Fibroblast of peridontal ligament (primary cell): Measurements from ENCODE around the gene ZSCAN30.

Experiments
- DNase-seq: peaks from one replicate; pipeline ENCODE4 v3.0.0-alpha.2; 2010; ENCODE audit errors: extremely low read depth

The ZSCAN30 gene

GRCh38 chr18:35278969-35279368 lies 11.1 kb downstream of the ZSCAN30 start:
- DNase-seq, result no peak

DNA sequence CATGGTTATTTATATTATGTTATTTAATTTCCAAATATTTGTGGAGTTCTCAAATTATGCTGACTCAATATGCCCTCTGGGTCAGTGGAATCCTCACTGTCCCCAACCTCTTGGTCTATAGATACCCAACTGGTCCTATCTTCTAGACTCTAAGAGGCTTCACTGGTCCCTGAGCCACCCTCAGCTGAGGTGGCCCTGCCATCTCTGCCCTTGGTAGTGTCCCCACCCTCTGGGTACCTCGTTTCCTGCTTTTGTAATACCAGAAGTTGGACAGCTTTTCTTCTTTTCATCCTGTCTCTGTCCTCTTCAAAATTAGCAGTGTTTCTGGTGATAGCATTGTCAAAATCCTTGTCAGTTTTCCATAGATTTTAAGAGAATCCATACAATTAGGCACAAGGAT lies 11.9 kb downstream of the ZSCAN30 start:
- no peak for DNase-seq

GRCh38 chr18:35277633-35278032 lies 12.4 kb downstream of the ZSCAN30 start:
- no peak for DNase-seq

DNA sequence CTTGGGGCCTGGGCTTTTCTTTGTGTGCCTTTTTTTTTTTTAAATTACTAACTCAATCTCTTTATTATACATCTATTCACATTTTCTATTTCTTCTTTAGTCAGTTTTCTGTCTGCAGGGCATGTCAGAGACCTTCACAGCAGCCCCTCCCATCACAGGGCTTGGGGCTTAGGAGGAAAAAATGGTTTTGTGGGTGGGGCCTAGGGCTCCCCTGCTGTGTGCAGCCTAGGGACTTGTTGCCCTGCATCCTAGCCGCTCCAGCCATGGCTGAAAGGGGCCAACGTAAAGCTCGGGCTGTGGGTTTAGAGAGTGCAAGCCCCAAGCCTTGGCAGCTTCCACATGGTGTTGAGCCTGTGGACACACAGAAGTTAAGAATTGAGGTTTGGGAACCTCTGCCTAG lies 13.8 kb downstream of the ZSCAN30 start:
- DNase-seq, result no peak

GRCh38 chr18:35271656-35272055 lies 18.4 kb downstream of the ZSCAN30 start:
- no peak for DNase-seq

- DNase-seq, result no peak
Measured at GRCh38 chr18:35268821-35269220, 21.2 kb downstream of the ZSCAN30 start.

DNA sequence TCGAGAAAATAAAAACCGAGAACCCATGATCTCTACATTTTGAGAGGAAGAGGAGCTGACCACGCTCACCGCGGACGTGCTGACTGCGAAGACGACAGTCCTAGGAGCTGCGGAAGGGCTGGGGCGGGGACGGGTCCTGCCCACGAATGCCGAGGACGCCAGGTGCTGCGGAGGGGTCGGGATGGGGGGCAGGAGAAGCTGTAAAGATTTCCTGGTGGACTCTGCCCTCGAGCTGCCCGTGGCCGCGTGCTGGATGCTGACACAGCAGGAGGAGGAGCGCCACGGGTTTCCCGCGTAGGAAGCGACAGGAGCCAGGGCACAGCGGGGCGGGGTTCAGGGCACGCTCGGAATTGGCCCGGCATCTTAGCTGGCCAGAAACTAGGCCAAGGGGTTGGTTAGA lies 22.2 kb downstream of the ZSCAN30 start:
- DNase-seq, result no peak

- peak; percentile 4 for DNase-seq
Measured at GRCh38 chr18:35267161-35267651, 22.8 kb downstream of the ZSCAN30 start.

DNA sequence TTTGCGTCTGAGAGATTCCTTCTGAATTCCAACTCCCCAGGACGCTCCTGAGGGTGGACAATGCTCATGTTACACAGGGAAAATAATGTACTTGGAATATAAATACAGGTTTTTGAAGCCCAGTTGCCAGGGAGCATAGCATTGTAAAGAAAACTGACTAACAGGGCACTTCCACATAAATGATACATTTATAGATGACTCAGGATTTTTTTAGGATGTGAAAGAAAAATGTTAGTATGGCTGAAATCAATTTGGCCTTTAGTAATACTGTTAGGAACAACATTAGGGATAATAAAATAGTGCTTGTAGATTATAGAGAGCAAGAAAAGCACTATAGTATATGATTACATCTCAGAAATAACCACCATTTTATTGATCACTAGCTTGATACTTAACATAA lies 25.6 kb downstream of the ZSCAN30 start:
- DNase-seq, result no peak

GRCh38 chr18:35256947-35257346 lies 33.1 kb downstream of the ZSCAN30 start:
- DNase-seq, result no peak

DNA sequence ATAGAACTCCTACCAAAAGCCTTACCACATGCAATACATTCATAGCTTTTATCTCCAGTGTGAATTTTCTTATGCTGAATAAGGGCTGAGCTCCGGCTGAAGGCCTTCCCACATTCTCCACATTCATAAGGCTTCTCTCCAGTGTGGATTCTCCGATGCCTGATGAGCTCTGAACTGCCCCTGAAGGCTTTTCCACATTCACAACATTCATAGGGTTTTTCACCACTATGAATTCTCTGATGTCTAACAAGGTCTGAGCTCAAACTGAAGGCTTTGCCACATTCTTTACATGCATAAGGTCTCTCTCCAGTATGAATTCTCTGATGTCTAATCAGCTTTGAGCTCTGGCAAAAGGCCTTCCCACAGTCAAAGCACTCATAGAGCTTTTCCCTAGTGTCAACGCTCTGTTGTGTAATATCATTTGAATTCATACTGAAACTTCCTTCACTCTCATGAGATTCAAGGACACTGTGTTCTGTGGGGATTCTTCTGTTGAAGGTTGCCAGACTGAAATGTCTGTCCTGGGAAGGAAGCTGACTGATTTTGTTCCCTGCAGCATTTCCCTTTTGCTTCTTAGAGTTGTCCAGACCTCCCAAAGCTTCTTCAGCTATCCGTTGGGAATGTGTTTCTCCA lies 36.3 kb downstream of the ZSCAN30 start:
- no peak for DNase-seq

GRCh38 chr18:35252466-35252865 lies 37.6 kb downstream of the ZSCAN30 start:
- DNase-seq, result no peak

DNA sequence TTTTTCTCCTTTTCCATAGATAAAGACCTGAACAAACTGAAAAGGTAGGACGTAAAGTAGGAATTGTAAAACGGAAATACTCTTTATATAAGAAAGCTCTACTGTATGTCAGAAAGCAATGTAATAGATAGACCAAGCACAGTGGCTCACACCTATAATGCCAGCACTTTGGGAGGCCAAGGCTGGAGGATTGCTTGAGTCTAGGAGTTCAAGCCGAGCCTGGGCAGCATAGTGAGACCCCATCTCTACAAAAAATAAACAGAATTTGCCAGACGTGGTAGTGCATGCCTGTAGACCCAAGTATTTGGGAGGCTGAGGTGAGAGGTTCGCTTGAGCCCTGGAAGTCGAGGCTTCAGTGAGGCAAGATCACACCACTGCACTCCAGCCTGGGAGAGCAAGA lies 41.6 kb downstream of the ZSCAN30 start:
- no peak for DNase-seq

DNA sequence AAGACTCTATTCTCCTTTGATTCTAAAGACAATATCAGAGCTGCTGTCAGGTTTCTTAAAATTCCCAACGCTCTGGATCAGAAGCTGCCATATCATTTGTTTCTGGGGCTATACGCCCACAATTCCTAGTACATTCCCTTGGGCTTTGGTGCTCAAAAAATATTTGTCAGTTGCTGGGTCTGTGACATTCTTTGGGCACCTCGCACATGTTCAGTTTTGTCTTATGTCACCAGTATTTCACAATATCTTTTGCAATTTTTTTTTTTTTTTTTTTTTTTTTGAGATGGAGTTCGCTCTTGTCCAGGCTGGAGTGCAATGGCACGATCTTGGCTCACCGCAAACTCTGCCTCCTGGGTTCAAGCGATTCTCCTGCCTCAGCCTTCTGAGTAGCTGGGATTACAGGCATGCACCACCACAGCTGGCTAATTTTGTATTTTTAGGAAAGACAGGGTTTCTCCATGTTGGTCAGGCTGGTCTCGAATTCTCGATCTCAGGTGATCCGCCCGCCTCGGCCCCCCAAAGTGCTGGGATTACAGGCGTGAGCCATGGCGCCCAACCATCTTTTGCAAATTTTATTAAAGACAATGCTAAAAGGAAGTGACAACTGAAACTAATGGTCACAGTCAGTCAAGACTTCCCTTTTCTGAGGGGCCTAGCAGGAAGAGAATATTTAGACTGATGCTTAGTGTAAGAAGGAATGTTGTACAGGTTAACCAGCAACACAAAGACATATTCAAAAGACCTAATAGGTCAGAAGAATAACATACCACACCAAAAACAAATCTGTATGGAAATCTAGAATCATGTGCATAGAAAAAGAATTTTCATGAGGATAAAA lies 42.4 kb downstream of the ZSCAN30 start:
- no peak for DNase-seq

DNA sequence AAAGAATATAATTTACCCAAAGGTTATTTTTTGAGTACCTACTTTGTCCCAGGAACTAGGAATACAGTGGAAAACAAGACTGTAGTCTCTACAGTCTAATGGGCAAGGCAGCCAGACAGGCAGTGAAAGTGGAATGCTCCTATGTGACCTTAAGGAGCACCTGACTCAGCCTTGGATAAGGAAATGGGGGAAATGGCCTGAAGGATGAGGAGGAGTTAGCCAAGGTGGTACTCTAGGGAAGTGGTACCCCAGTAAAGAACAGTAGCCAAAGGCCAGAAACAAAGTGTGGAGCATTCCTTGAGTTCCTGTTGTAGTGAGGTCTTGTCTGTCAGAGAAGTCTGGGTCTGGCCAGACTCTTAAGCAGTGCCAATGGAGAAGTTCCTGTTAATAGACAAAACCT lies 43.2 kb downstream of the ZSCAN30 start:
- no peak for DNase-seq

DNA sequence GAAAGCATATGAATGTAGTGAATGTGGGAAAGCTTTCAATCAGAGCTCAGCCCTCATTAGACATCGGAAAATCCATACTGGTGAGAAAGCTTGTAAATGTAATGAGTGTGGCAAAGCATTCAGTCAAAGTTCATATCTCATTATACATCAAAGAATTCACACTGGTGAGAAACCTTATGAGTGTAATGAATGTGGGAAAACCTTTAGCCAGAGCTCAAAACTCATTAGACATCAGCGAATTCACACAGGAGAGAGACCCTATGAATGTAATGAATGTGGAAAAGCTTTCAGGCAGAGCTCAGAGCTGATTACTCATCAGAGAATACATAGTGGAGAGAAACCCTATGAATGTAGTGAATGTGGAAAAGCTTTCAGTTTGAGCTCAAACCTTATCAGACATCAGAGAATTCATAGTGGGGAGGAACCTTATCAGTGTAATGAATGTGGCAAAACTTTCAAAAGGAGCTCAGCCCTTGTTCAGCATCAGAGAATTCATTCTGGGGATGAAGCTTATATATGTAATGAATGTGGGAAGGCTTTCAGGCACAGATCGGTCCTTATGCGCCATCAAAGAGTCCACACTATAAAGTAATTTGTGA lies 44.2 kb downstream of the ZSCAN30 start:
- DNase-seq, result no peak

DNA sequence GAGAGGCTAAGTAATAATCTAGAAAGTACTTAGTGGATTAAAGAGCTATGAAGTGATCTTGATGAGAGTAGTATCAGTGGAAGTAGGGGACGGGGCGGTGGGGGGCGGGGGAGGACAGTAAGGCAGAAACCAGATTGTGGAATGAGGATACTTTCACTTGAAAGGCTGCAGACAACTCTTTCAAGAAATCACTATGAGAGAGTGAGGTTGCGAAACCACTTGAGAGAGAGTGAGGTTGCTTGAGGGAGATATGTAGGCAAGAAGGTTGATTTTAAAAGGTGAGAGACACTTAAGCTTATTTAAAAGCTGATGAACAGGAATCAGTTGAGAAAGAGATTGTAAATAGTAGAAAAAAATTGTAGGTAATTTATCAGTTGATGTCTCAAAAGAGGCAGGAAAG lies 45.4 kb downstream of the ZSCAN30 start:
- DNase-seq, result no peak

- no peak for DNase-seq
Measured at GRCh38 chr18:35242426-35242825, 47.6 kb downstream of the ZSCAN30 start.

DNA sequence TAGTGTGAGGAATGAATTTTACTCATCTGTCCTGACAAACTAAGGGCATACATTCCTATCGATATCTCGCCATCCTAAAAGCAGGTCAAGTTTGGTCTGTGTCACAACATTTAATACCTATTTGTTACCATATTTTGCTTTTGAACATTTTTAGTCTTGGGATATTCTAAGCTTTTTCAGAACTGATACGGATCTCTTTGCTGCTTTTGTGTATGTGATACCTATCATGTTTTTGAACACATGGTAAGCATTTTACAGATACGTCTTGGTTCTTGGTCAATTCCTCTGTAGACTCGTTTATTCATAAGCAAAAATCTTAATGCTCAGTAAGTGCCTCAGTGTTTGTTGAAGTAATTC lies 48.6 kb downstream of the ZSCAN30 start:
- no peak for DNase-seq

DNA sequence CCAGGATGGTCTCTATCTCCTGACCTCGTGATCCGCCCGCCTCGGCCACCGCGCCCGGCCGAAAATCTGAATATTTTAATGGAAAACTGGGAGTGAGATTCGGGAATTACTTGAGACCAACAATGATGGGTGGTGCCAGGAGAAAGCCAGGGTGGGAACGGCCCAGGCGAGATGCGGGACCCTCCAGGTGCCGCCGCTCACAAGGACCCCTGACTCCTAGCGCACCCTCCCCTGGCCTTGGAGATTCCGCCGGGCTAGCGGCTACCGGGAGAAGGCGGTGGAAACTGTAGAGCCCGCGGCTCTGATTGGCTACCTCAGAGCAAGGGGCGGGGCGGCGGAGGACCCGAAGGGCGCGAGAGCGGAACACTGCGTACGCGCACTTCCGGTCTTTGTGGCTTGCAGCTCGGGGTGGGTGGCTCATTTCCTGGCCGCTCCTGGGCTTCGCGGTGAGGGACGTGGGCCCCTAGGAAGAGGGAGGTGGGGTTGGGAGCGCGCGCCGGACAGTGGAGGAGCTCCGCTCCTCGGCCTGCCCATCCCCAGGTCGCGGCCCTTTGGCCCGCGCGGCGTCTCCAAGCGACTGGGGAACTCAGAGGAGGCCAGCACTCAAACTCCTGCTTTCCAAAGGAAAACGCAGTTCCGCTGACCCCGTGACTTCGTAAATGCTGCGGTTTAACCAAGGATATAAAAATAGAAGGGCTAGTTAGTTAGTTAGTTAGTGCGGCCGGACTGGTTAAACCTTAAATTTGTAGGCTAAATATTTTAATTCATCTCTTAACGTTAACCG lies 49.2 kb downstream of the ZSCAN30 start, which contains the start of gene ZNF397:
Gene ZNF397 (plus strand): TSS at position 371 of the 784 bp plus-strand sequence. CDS start 1,437 bp downstream, outside the sequence.
- DNase-seq, result peak; percentile 94

DNA sequence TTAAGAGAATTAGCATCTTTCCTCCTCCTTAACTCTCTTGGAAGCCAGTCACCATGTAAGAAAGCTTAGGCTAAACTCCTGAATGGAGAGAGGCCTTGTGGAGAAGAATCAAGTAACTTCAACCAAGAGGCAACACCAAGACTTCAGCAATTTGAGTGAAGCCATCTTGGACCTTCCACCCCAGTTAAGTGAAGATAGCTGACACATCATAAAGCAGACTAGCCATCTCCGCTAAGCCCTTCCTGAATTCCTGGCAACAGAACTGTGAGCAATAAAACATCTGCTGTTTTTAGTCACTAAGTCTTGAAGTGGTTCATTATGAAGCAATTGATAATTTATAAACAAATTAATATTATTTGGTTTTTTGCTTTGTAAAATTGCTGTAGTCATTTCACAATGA lies 50.7 kb downstream of the ZSCAN30 start:
- no peak for DNase-seq
